Loucy (cell line): ENCODE results near the gene CMTM8.

Experiments
- EZH2phosphoT487 ChIP-seq: fragments of 200-600 bp; IDR thresholded peaks from 2 replicates; pipeline ENCODE4 v1.6.1; 2018; ENCODE audit warnings: antibody characterized with exemption, mild to moderate bottlenecking, moderate library complexity, borderline replicate concordance
- TF ChIP-seq, protein P1 (sequence below): fragments of 200-600 bp; sonication (generic); conservative IDR thresholded peaks from 2 replicates; pipeline ENCODE4 v1.5.1; 2014; ENCODE audit warnings: mild to moderate bottlenecking, antibody characterized with exemption, low read length

DNA sequence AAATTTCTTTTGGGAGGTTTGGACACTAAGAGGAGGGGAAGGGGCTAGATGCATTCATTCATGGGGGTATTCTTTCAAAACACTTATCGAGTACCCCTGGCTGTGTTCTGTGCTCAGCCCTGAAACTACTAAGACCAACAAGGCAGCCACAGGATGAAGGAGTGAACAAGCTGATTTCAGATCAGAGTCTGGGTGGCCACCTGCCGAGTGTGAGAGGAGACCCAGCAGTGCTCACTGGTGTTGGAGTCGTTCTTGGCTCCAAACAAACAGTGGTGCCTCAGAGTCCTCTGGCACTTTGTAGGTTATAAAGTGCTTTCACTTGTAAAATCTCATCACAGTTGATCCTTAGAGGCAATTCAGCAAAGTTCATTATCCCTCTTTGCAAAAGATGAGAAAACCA, 48.8 kb upstream of the CMTM8 start:
- TF ChIP-seq, protein P1, sequence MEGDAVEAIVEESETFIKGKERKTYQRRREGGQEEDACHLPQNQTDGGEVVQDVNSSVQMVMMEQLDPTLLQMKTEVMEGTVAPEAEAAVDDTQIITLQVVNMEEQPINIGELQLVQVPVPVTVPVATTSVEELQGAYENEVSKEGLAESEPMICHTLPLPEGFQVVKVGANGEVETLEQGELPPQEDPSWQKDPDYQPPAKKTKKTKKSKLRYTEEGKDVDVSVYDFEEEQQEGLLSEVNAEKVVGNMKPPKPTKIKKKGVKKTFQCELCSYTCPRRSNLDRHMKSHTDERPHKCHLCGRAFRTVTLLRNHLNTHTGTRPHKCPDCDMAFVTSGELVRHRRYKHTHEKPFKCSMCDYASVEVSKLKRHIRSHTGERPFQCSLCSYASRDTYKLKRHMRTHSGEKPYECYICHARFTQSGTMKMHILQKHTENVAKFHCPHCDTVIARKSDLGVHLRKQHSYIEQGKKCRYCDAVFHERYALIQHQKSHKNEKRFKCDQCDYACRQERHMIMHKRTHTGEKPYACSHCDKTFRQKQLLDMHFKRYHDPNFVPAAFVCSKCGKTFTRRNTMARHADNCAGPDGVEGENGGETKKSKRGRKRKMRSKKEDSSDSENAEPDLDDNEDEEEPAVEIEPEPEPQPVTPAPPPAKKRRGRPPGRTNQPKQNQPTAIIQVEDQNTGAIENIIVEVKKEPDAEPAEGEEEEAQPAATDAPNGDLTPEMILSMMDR, result no peak
- TF ChIP-seq EZH2phosphoT487, result no peak
